ENCODE measurements around the gene VAV1. TPM values are rescaled to one million over a fixed set of nuclear protein-coding genes. Genes with fewer than 3 reads are reported as not detected.

Gene VAV1
- total and polyA plus RNA-seq, 2 of the 13 experiments (the other 11 are each of a cell fraction or from before 2014, with no cell fraction given), result not detected

- Histone ChIP-seq H3K36me3 (replicated peaks in 1 of 2; ENCODE audit: control insufficient read depth in 1 of 2, insufficient read depth in 2 of 2, low read length in 2 of 2) (no peaks in the 10 kb centered on the region), H3K27ac (ENCODE audit: extremely low read length, insufficient read depth, low read length) (no peak overlapping the region), H3K9me3 (ENCODE audit: low read length) (no peaks in the 10 kb centered on the region), H3K27me3 (ENCODE audit: control insufficient read depth in 1 of 2, insufficient read depth in 2 of 2, low read length in 2 of 2) (peaks cover 0 to 4% of the 10 kb centered on the region in 2 experiments; a peak in 1 of 5 replicates), H3K79me2 (ENCODE audit: insufficient read depth, low read length) (no peaks in the 10 kb centered on the region), H2AFZ (ENCODE audit: low read length) (no peak overlapping the region), H3K4me1 (ENCODE audit: insufficient read depth, low read length) (no peaks in the 10 kb centered on the region), H4K20me1 (ENCODE audit: insufficient read depth, low read length) (no peaks in the 10 kb centered on the region), H3K4me3 (replicated peaks in 1 of 3; ENCODE audit: insufficient read depth in 1 of 3, low read depth in 2 of 3, low read length in 3 of 3) (no peak overlapping the region), H3K4me2 (ENCODE audit: low read depth, low read length) (no peak overlapping the region), H3K9ac (ENCODE audit: insufficient read depth, low read depth, low read length) (no peak overlapping the region)
- WGBS (ENCODE audit: low lambda C conversion rate), result 33% methylated on average over 5 of the region's 12 CpGs
- ATAC-seq (no peak), FAIRE-seq (no peak), DNase-seq (ENCODE audit: low spot score) (no peak)
- ChIA-PET POLR2A (no interaction called here), CTCF (ENCODE audit: low intra/inter-chr PET ratio, low total read pairs) (no interaction called here)
- BruUV-seq (replicated peaks), result no TSS peak
- intact Hi-C loops (cut with micrococcal nuclease; ENCODE audit: unreplicated experiment), result no loop called here
- in situ Hi-C loops (cut with HindIII; ENCODE audit: extremely low pct_ligation_motif_present, low pct_unique_long_range_greater_than_20kb), result no loop called here
- no peak for TF ChIP-seq ZNF20 (CRISPR knock-in tag; IDR thresholded peaks at IDR 0.05)
- TF ChIP-seq ZNF768 (CRISPR knock-in tag; IDR thresholded peaks at IDR 0.05), result peak; percentile 95
- TF ChIP-seq ZNF383 (CRISPR knock-in tag; IDR thresholded peaks at IDR 0.05; ENCODE audit: borderline replicate concordance), result no peak
- TF ChIP-seq GATA4 (IDR thresholded peaks at IDR 0.05; ENCODE audit: borderline replicate concordance, low read depth), result no peak
- no peak for TF ChIP-seq ZNF570 (CRISPR knock-in tag; IDR thresholded peaks at IDR 0.05; ENCODE audit: borderline replicate concordance)
- TF ChIP-seq KLF6 (CRISPR knock-in tag; IDR thresholded peaks at IDR 0.05), result no peak
- TF ChIP-seq NONO (IDR thresholded peaks at IDR 0.05), result no peak
- TF ChIP-seq NONO (CRISPR knock-in tag; conservative IDR thresholded peaks at IDR 0.05), result no peak
These were observed 52.7 kb downstream of the VAV1 start for GRCh38 chr19:6825076-6825774.

DNA sequence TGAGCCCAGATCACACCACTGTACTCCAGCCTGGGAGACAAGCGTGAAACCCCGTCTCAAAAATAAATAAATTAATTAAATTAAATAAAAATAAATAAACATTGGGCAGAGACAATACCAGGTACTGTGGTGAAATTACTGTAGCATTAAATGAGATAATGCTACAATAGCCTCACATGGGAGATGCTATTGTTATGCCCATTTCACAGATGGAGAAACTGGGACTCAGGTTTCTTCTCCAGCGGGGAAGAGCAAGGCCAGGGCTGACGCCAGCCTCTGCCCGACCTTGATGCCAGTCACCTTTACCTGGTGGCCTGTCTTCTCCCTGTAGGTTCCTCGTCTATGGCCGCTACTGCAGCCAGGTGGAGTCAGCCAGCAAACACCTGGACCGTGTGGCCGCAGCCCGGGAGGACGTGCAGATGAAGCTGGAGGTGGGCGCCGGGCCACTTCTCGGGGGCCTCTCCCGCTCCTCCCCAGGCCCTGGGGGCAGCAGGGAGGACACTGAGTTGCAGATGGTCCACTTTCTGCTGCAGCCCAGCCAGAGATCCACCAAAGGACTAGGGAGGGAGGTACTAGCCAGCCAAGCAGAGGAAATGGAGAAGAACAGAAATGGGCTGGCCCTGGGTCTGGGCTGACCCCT, 53.9 kb downstream of the VAV1 start:
- no peak for TF ChIP-seq HNRNPLL (IDR thresholded peaks at IDR 0.05; ENCODE audit: low read depth, low read length, poor library complexity, severe bottlenecking)
- peak; percentile 62; the same call in 1 of the 2 replicates for TF ChIP-seq ZNF629 (CRISPR knock-in tag; conservative IDR thresholded peaks at IDR 0.05)
- TF ChIP-seq ZNF484 (CRISPR knock-in tag; IDR thresholded peaks at IDR 0.05; ENCODE audit: borderline replicate concordance, low read depth), result no peak
- TF ChIP-seq FOXJ3 (CRISPR knock-in tag; IDR thresholded peaks at IDR 0.05; ENCODE audit: borderline replicate concordance), result no peak
- H2AFZ ChIP-seq (ENCODE audit: low read length), result no peak overlapping the region
- H3K27me3 ChIP-seq (ENCODE audit: control insufficient read depth in 1 of 2, insufficient read depth in 2 of 2, low read length in 2 of 2), result peaks cover 0 to 4% of the 10 kb centered on the region in 2 experiments; a peak in 1 of 5 replicates
- H3K79me2 ChIP-seq (ENCODE audit: insufficient read depth, low read length), result no peaks in the 10 kb centered on the region
- intact Hi-C loops (cut with micrococcal nuclease; ENCODE audit: unreplicated experiment), result no loop called here
- no peak overlapping the region for H3K27ac ChIP-seq (ENCODE audit: extremely low read length, insufficient read depth, low read length)
- 32% methylated on average over 9 of the region's 15 CpGs for WGBS (ENCODE audit: low lambda C conversion rate)
- no peak for DNase-seq (ENCODE audit: low spot score)
- no peaks in the 10 kb centered on the region for H3K4me1 ChIP-seq (ENCODE audit: insufficient read depth, low read length)
- H4K20me1 ChIP-seq (ENCODE audit: insufficient read depth, low read length), result no peaks in the 10 kb centered on the region
- no peak for ATAC-seq
- ChIA-PET POLR2A (no interaction called here), CTCF (ENCODE audit: low intra/inter-chr PET ratio, low total read pairs) (no interaction called here)
- no peak overlapping the region for H3K4me2 ChIP-seq (ENCODE audit: low read depth, low read length)
- FAIRE-seq, result no peak
- H3K9ac ChIP-seq (ENCODE audit: insufficient read depth, low read depth, low read length), result no peak overlapping the region
- no peak overlapping the region for H3K4me3 ChIP-seq (replicated peaks in 1 of 3; ENCODE audit: insufficient read depth in 1 of 3, low read depth in 2 of 3, low read length in 3 of 3)
- BruUV-seq (replicated peaks), result no TSS peak
- no peaks in the 10 kb centered on the region for H3K9me3 ChIP-seq (ENCODE audit: low read length)
- H3K36me3 ChIP-seq (replicated peaks in 1 of 2; ENCODE audit: control insufficient read depth in 1 of 2, insufficient read depth in 2 of 2, low read length in 2 of 2), result no peaks in the 10 kb centered on the region
- in situ Hi-C loops (cut with HindIII; ENCODE audit: extremely low pct_ligation_motif_present, low pct_unique_long_range_greater_than_20kb), result no loop called here
